Measurements from ENCODE around the gene SNAP29.
"Not testable (repeated sequence)": the region's sequence is repeated elsewhere in the genome, so short reads cannot be mapped to it uniquely, and the experiment has no call there.

SNAP29 gene

DNA sequence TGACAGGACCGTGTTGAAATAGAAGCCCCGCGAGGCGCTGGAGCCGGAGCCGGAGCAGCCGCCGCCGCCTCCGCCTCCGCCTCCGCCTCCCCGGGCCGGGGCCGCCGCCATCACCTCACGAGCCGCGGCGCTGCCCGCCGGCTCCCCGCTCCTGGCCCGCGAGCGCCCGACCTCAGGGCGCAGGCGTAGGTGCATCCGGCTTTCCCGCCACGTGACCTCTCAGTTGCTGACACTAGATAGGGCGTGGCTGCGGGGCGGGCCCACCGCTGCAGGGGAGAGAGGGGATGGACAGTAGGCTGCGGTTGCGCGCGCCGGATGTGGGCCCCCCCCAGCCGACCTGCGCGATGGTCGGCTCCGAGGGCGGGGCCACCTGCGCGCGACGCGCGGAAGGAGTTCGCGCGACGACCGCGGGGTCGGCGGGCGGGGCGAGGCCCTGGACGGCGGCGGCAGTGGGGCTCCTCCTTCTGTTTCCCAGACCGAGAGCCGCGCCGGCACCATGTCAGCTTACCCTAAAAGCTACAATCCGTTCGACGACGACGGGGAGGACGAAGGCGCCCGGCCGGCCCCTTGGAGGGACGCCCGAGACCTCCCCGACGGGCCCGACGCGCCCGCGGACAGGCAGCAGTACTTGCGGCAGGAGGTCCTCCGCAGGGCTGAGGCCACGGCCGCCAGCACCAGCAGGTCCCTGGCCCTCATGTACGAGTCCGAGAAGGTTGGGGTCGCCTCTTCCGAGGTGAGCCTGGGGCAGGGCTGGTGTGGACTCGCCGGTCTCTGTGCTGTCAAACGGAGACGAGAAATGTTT, at the start of gene SNAP29, which contains the start of gene PI4KA:
Gene SNAP29, plus strand, starts transcription at position 393 of the 802 bp plus-strand sequence. Its CDS starts 104 bp downstream, at position 497.
Gene PI4KA, minus strand, starts transcription at position 197 of the 802 bp plus-strand sequence. Its CDS starts 86 bp downstream, at position 111.
- DNase-seq = peak; percentile 98

DNA sequence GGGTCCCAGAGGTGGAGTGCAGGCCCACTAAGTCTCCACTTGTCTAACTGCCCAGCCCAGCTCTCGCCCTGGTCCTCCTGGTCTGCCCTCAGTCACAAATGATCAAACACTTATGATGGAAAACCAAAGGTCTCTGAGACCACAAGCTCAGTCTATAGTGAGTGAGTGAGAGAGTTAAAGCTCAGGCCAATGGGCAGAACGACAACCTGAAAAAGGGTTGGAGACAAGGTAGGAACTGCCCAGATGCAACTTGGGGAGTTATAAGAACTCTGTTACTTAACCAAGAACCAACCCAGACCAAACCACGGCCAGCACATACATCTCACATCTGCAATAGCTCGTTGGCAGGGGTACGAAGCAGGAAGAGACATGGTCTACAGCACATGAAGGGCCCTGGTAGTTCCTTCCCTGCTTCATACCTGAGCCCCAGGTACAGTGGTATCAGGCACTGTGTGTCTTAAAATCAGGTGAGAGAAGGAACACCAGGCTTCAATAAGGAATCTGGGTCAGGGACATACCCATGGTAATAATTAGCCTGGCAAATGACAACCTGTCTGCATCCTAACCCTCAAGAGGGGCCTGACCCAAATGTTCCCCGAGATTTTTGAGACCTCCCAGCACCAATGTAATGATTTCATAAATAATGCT, 49.1 kb upstream of the SNAP29 start:
- no peak for DNase-seq

DNA sequence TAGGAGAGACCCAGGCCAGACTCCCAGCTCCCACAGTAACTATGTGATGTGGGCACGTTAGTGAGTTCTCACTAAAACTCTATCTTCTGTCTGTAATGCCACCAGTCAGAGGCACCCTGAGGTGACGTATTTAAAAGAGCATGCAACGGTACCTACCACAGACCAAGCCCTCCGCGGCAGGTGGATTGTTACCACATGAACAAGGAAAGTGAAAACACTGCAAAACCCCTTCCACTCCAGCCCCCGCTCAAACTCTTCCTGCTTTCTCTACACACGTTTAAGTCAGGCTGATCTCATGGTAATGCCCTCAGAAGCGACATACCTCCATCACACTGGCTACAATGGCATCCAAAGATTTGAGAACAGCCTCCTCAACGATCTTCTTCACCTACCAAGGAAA, 48.2 kb upstream of the SNAP29 start:
- DNase-seq = peak; percentile 30

DNA sequence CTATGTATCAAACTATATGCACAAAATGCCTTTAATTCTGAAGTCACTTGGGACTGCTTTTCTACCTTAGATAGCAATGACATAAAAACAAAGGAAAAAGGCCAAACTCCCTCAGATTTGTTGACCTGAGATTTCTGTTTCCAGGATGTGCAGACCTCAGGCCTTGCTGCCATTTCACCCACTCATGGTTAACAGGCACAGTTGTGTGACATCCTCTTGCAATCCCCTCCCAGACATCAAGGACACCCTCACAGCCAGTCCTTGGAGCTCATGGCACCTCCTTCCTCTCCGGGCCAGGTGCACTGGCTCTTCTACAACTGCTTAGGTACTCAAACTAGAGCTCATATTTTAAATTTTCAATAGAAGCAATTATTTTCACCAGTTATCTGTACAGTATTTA, 47.6 kb upstream of the SNAP29 start:
- no peak for DNase-seq

DNA sequence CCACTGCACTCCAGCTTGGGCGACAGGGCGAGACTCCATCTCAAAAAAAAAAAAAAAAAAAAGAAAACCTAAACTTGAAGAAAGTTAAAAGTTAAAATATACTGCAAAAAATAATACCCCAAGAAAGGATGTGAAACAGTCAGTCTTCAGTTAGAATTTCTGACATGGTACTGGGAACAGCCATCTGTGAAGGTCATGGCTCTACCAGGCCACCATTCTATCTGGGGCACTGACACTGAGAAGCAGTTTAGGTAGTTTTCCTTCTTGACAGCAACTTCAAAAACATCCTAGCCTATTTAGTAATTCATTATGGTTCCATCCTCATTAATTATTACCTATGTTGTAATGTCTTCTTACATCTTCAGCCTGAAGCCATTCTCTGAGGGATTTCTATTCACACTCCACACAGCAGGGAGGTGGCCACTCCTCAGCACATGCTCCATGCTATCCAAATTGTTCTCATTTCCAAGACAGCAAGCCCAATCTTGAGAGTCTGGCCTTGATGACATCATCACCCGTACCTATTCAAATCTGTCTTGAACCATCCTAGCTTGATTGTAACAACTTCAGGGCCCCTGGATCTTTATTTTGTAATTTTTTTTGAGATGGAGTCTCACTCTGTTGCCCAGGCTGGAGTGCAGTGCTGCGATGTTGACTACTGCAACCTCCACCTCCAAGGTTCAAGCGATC, 46.7 kb upstream of the SNAP29 start:
- DNase-seq = no peak

DNA sequence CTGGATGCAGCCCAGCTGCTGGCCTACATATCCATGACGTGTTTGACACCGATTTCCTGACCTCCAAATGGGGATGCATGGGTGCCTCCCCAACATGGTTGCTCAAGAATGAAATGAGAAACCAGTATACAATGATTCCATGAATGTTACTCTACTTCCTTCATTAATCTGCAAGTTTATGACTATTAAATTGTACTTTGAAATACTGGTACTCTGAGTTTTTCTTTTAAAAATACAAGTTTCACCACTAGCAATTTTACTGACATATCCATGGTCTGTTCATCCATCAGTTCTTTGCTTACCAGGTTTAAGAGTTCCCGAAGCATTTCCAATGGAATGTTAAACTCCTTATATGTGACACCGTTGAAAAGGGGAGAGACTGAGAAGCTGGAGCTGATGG, 45.8 kb upstream of the SNAP29 start:
- no peak for DNase-seq

DNA sequence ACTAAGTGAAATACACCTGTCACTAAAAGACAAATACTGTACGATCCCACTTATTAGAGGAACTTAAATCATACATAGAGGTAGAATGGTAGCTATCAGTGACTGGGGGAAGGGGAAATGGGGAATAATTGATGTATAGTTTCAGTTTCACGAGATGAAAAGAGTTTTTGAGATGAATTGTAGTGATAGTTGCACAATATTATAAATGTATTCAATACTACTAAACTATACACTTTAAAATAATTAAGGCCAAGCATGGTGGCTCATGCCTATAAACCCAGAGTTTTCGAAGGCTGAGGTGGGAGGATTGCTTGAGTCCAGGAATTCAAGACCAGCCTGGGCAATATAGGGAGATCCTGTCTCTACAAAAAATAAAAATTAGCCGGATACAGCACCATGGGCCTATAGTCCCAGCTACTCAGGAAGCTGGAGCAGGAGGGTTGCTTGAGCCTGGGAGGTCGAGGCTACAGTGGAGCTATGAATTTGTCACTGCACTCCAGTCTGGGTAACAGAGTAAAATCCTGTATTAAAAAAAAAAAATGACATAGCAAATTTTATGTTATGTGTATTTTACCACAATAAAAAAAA, 44.5 kb upstream of the SNAP29 start:
- no peak for DNase-seq

DNA sequence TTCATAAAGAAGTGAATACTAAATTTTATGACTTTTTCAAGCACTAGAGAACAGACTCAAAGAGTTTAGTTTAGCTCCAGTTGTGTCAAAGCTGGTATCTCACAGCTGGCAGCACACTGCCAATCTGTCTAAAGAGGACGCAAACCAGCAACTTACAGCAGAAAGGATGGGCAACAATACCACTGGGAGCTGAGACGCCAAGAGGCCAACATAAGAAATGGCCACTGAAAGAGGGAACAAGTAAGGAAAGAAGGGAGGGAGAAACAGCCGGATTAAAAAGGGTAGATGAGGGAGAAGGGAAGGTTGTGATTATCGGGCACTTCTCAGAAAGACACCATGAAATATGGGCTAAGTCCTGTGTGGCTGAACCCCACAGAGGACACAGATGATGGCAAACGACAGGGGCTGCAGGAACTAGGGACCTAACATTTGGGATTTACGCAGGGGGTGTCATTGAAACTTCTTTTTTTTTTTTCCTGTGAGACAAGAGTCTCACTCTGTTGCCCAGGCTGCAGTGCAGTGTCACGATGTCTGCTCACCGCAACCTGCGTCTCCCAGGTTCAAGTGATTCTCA, 43.2 kb upstream of the SNAP29 start:
- no peak for DNase-seq

DNA sequence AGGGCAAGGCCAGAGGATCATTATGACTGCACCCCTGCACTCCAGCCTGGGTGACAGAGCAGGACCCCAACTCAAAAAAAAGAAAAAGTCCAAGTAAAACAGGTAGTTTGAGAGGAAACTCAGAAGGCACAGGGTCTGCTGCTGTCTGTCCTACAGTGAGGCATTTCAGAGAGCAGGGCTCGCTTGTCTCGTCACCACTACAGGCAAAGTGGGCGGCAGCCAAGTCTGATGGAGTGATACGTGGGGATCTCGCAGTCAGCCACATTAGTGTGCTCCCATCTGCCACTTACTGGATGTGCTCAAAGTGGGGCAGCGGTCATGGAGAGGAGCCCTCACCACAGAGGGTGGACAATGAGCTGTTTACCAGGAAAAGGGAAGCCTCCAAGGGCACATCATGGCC, 42.2 kb upstream of the SNAP29 start:
- DNase-seq = no peak

DNA sequence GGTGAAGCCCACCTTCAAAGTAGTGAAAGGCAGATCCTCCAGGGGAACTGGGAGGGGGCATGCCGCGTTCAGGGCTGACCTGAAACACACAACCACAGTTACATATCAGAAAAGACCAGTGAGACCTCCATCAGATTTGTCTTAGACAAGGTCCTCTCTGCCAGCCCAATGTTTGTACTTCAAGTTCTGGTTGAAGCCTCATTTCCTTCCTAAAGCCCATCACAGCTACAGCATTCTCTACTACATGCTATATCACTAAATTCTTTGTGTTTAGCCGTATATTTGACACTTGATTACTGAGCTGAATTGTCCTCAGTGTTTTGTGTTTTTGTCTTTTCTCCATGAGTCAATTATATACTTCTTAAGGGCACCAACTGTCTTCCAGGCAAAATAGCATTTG, 40.3 kb upstream of the SNAP29 start:
- no peak for DNase-seq

DNA sequence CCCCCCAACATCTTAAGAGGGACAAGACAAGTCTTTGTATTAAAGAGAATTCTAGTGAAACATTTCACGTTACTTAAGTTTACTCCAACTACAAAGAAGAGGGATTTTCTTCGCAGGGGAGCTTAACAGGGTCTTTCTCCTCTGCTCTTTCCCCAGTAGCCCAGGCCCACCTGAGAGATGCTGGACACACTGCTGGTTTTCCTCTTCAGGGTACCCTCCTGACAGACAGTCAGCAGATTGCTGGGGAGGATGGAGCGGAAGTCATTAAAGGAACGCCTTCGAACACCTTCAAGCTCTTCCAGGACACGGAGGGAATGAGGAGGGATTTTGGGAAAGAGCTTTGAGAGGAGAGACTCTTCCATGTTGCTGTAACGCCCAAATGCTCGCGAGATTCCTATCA, 39.3 kb upstream of the SNAP29 start:
- no peak for DNase-seq

DNA sequence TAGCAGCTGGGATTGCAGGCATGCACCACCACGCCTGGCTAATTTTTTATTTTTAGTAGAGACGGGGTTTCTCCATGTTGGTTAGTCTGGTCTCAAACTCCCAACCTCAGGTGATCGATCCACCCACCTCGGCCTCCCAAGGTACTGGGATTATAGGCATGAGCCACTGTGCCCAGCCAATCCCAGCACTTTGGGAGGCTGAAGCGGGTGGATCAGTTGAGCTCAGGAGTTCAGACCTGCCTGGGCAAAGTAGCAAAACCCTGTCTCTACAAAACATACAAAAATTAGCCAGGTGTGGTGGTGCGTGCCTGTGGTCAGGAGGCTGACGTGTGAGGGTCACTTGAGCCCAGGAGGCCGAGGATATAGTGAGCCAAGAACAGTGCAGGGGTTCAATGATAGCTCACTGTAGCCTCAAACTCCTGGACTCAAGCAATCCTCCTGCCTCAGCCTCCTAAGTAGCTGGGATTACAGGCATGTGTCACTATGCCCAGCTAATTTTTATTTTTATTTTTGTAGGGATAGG, 37.0 kb upstream of the SNAP29 start:
- DNase-seq = not testable (repeated sequence)

DNA sequence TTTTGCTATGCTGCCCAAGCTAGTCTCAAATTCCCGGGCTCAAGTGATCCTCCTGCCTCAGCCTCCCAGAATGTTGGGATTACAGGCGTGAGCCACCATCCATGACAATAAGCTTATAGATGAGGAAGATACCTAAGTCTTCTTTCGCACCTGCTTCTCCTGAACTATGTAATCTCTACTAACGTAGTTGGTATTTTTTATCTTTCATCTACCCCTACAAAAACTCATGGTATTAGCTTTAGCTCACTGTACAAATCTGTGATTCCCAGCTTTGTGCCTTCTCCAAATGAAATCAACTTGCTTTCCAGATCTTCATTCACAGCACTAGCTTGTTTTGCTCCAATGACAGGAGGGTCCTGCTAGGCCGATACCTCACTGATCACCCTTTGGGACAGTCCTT, 36.6 kb upstream of the SNAP29 start:
- no peak for DNase-seq

DNA sequence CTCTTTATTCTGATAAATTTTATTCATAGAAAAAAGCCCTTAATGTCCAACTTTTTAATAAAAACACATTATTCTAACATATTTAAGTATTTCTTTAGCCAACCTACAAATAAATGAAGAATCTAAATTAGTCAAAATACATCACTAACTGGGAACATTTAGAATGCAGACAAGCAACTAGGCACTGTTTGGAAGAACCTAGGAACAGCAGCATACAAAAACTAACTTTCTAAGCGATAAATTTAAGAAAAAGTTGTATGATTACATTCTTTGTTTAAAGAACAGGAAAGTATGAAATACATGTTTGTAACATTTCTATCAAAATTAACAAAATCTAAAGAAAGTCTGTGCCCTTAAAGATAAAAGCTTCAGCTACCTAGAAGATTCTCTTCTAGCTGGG, 35.5 kb upstream of the SNAP29 start:
- DNase-seq = no peak

DNA sequence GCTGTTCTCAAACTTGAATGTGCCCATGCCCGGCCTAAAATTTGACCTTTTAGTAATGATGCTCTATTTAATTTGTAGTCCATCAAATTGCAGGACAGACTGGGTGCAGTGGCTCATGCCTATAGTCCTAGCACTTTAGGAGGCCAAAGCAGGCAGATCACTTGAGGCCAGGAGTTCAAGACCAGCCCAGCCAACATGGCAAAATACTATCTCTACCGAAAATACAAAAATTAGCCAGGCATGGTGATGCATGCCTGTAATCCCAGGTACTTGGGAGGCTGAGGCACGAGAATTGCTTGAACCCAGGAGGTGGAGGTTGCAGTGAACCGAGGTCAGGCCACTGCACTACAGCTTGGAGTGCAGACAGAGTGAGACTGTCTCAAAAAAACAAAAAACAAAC, 33.6 kb upstream of the SNAP29 start:
- not testable (repeated sequence) for DNase-seq

DNA sequence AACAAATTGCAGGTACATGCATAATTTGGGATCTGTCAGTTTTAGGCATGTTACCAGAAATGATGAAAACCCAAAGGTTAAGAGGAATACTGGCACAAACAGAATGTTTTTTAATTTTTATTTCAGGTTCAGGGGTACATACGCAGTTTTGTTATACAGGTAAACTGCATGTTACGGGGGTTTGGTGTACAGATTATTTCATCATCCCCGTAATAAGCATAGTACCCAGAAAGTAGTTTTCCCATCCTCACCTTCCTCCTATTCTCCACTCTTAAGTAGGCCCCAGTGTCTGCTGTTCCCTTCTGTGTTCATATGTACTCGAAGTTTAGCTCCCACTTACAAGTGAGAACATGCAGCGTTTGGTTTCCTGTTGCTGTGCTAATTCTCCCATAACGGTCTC, 33.2 kb upstream of the SNAP29 start:
- no peak for DNase-seq

DNA sequence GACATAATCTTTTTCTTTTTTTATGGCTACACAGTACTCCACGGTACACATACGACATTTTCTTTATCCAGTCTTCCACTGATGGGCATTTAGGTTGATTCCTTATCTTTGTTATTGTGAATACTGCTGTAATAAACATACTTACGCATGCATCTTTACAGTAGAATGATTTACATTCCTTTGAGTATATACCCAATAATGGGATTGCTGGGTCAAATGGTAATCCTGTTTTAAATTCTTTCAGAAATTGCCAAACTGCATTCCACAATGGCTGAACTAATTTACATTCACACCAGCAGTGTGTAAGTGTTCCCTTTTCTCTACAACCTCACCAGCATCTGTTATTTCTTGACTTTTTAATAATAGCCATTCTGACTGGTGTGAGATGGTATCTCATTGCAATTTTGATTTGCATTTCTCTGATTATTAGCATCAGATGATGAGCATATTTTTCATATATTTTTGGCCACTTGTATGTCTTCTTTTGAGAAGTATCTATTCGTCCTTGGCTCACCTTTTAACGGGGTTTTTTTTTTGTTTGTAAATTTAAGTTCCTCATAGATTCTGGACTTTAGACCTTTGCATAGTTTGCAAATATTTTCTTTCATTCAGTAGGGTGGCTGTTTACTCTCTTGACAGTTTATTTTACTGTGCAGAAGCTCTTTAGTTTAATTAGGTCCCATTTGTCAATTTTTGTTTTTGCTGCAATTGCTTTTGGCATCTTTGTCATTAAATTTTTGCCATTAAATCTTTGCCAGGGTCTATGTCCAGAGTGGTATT, 32.2 kb upstream of the SNAP29 start:
- not testable (repeated sequence) for DNase-seq

DNA sequence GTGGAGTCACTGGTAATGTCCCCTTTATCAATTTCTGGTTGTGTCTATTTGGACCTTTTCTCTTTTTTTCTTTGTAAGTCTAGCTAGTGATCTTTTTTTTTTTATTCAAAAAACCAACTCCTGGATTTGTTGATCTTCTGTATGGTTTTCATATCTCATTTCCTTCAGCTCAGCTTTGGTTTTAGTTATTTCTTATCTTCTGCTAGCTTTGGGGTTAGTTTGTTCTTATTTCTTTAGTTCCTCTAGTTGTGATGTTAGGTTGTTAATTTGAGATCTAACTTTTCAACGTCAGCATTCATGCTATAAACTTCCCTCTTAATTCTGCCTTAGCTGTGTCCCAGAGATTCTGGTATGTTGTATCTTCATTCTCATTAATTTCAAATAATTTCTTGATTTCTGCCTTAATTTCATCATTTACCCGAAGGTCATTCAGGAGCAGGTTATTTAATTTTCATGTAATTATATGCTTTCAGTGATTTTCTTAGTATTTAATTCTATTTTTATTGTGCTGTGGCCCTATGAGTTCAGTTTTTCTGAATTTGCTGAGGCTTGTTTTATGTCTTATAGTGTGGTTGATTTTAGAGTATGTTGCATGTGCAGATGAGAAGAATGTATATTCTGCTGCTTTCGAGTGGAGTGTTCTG, 29.2 kb upstream of the SNAP29 start:
- DNase-seq = no peak

DNA sequence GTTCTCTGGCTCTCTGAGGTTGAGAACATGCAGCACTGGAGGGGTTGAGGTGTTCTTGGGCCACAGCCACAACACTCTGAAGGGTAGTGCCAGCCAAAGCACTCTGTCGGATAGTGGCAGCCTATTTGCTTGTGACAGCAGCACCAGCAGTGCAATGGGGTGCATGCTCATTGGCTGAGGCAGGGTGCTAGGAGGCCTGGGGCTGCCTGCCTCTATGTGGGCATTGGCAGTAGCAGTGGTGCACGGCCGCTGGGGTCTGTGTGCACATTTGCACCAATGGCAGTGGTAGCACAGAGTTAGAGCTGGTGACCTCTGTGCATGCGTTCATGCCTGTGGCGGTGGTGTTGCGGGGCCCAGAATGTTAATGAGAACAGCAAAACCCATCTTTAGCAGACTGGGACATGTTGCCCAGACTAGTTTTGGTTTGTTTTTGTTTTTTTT, 25.6 kb upstream of the SNAP29 start:
- no peak for DNase-seq

DNA sequence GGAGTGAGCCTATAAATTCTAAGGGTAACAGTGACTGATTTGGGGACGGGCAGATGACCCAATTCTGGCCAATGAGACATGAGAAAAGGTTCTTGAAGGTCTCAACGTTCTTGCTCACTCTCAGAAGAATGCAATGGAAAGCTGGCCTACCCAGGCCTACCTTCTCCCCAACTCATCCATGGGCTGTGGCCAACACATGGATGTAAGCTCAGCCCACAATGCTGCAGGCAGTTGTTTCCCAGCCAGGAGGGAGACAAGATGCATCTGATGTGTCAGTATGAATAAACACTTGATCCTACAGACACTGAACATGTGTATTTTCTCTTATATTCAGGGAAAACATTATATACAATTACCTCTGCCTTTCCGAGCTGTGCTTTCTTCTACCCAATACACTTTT, 24.6 kb upstream of the SNAP29 start:
- no peak for DNase-seq

DNA sequence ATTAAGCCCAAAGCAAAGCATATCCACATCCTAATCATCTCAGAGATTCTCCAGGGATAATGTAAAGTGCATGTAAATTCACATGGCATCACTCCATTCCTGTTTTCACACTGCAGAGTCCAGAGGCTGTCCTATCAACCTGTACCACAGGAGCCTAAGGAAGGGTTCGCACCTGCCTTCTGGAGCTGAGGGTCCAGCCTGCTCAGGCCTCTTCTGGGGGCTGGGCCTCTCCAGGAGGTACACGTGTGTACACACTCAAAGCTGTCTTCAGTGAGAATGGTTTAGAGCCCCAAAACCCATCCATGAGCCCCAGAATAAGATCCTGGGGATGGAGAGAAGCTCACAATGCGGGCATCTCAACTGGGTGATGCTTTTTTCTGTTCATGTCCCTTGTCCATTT, 24.1 kb upstream of the SNAP29 start:
- DNase-seq = no peak
